AG20443 (cell line): ENCODE measurements around the gene MAGI1.

Experiments
- DNase-seq: peaks from one replicate; pipeline ENCODE4 v3.0.0; 2012; ENCODE audit warnings: low spot score, mixed read lengths

The MAGI1 gene

GRCh38 chr3:65481085-65481484 lies 557.6 kb downstream of the MAGI1 start:
- DNase-seq: no peak

GRCh38 chr3:65479990-65480389 lies 558.7 kb downstream of the MAGI1 start:
- peak; percentile 45 for DNase-seq

GRCh38 chr3:65478551-65479500 lies 559.9 kb downstream of the MAGI1 start:
- no peak for DNase-seq

GRCh38 chr3:65473736-65474135 lies 565.0 kb downstream of the MAGI1 start:
- peak; percentile 65 for DNase-seq

- DNase-seq: no peak
Observed at GRCh38 chr3:65472501-65472900, 566.2 kb downstream of the MAGI1 start.

GRCh38 chr3:65466300-65466988 lies 572.3 kb downstream of the MAGI1 start:
- no peak for DNase-seq

- DNase-seq: no peak
Observed at GRCh38 chr3:65449841-65450428, 588.8 kb downstream of the MAGI1 start.

GRCh38 chr3:65448120-65448519 lies 590.6 kb downstream of the MAGI1 start:
- no peak for DNase-seq

- no peak for DNase-seq
Observed at GRCh38 chr3:65445573-65446169, 593.0 kb downstream of the MAGI1 start.

GRCh38 chr3:65444447-65444815 lies 594.3 kb downstream of the MAGI1 start:
- no peak for DNase-seq

GRCh38 chr3:65443739-65444446 lies 594.8 kb downstream of the MAGI1 start:
- DNase-seq: no peak

- DNase-seq: peak; percentile 75
Observed at GRCh38 chr3:65439641-65440284, 599.0 kb downstream of the MAGI1 start.

GRCh38 chr3:65438612-65439011 lies 600.1 kb downstream of the MAGI1 start:
- DNase-seq: no peak

GRCh38 chr3:65438096-65438495 lies 600.6 kb downstream of the MAGI1 start:
- DNase-seq: no peak

- no peak for DNase-seq
Observed at GRCh38 chr3:65436580-65436979, 602.1 kb downstream of the MAGI1 start.

GRCh38 chr3:65433480-65433879 lies 605.2 kb downstream of the MAGI1 start:
- no peak for DNase-seq

- no peak for DNase-seq
Observed at GRCh38 chr3:65432388-65433003, 606.2 kb downstream of the MAGI1 start.

- DNase-seq: peak; percentile 29
Observed at GRCh38 chr3:65425880-65426279, 612.8 kb downstream of the MAGI1 start.

- no peak for DNase-seq
Observed at GRCh38 chr3:65422154-65422553, 616.6 kb downstream of the MAGI1 start.

- no peak for DNase-seq
Observed at GRCh38 chr3:65419233-65419632, 619.5 kb downstream of the MAGI1 start.

GRCh38 chr3:65413891-65414290 lies 624.8 kb downstream of the MAGI1 start:
- no peak for DNase-seq
